GM19035 (cell line): ENCODE data around the gene HNRNPU.
"Not testable (repeated sequence)": the region's sequence is repeated elsewhere in the genome, so short reads cannot be mapped to it uniquely, and the experiment has no call there.

Source experiments
- ATAC-seq: cut with Tn5 transposase; IDR thresholded peaks from one replicate; pipeline ENCODE4 v1.9.1; 2021; ENCODE audit not compliant: unreplicated experiment

The HNRNPU gene

DNA sequence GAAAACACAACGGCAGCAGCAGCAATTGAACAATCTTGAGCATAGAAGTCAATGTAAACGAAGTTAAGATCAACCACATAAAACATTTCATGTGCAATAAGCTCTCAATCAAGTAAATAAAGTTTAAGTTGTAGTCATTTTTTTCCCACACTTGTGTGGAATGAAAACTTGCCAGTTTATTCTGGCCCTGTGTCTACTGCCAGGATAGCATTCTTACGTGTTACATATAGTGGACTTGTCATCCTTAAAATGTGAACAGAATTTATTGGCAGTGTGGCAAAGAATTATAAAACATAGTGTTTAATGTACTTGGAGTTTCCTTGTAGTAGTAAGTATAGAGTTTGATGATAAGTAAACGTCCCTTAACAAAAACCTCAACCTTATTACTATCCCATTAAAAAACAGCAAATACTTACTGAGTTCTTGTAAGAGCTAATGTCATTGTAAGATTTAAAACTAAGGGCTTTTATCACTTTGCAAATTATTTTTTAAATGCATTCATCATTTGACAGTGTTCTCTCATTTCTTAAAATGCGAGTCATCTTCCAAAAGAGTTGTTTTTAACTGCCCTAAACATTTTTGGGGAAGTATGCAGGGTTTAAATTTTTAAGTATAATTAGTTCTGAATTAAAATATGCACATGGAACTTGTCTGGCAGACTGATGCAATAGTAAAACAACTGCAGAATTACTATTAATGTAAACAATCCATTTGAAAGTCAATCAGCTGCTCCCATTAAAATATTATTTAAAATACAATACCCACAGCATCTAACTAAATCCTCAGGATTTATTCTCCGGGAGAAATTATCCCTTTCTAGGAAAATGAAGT, 21.0 kb downstream of the HNRNPU start:
- ATAC-seq, result no peak

- ATAC-seq, result no peak
Measured at GRCh38 chr1:244841273-244841927, 22.9 kb downstream of the HNRNPU start.

- no peak for ATAC-seq
Measured at GRCh38 chr1:244840219-244840794, 24.0 kb downstream of the HNRNPU start.

DNA sequence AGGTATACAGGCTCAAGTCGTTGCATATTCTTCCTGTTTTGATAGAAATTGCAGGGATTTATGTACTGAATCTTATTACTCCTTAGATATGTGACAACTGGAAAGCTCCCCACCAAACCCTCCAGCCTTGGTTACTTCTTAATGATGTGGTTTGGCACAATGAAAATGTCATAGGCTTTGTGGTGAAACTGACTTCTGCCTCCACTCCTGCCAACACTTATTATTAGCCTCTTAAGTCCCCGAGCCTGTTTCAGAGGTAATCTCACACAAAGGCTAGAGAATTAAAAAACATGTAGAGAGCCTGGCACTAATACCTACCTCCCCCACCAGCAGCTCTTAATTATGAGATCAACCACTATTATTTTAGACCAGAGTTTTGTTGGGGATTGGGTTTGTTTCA, 24.7 kb downstream of the HNRNPU start:
- no peak for ATAC-seq

DNA sequence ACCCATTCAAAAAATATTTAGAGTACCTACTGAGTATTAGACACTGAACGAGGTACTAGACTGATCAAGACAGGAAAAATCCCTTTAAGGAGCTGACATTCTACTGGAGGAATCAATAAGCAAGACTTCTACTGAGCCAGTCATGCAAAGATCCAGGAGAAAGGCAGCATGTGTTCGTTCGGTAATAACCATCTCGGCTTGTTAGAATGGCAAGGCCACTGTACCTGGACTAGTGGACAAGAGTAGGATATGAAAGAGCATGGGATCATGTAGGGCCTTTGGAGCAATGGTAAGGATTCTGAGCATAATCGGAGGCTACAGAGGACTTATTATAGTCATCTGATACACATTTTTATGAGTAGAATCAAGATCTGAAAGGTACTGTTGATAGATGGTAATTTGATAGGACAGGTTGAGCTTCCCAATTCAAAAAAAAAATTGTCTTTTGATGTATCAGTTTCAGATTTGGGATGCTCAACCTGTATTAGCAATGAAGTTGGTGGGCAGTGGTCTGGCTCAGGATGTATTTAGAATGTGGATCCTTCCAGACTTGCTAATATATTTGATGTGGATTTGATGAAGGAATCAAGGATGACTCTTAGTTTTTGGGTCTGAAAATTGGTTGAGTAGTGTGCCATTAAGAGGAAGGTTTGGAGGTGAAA, 26.6 kb downstream of the HNRNPU start:
- no peak for ATAC-seq

DNA sequence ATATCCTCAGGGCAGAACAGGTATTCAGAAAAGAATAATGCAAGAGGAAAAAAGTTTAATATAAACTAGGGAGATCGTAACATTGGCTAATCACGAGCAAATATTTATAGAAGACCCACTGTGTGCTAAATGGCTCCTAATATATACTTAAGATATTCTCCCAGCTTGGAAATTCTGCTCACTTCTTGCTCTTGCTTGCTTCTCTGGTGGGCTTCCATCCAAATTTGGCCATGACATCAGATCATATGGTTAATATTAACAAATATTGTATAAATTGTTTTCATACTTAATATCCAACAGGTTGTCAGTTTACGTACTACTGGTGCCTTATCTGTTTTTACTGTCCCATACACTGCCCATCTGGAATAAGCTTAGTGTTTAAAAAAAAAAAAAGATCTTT, 27.8 kb downstream of the HNRNPU start:
- ATAC-seq, result no peak

GRCh38 chr1:244836135-244836521, 28.2 kb downstream of the HNRNPU start:
- ATAC-seq, result no peak

DNA sequence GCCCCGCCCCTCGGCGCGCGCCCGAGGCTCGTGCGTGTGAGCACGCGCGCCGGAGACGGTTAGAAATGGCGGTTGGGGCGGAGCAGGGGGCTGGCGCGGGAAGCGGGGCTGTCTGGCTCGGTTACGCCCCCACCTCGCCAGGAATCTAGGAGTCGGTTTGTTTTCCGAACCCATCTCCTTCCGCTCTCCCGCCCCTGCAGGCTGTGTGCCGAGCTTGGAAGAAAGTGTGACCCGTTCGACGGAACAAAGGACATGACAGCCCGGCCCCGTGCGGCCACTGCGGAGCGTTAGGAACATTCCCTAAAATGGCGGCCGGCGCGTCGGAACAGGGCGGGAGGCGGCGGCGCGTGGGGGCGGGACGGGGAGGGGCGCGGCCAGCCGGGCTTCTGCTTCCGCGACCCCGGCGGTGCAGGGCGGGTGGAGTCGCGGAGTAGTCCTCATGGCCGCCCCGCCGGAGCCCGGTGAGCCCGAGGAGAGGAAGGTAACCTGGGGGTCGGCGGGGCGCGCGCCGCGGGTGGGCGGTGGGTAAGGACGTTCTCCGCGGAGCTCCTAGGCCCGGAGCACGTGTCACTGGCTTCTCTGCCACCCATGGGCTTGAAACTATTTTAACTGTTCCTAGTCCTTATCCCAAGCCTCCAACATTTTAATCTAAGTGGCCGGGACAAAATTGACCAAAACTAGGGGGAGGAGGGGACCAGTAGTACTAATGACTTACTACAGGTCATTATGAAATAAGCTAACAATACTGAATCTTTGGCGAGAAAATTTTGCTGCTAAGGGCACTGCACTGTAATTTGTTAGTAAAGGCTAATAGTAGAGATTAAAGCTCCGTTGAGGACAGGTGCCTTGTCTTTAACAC, 28.8 kb downstream of the HNRNPU start, which contains the start of gene COX20:
Gene COX20 (plus strand): TSS at position 383 of the 859 bp plus-strand sequence. CDS start 57 bp downstream, at position 440.
- peak; percentile 59 for ATAC-seq

DNA sequence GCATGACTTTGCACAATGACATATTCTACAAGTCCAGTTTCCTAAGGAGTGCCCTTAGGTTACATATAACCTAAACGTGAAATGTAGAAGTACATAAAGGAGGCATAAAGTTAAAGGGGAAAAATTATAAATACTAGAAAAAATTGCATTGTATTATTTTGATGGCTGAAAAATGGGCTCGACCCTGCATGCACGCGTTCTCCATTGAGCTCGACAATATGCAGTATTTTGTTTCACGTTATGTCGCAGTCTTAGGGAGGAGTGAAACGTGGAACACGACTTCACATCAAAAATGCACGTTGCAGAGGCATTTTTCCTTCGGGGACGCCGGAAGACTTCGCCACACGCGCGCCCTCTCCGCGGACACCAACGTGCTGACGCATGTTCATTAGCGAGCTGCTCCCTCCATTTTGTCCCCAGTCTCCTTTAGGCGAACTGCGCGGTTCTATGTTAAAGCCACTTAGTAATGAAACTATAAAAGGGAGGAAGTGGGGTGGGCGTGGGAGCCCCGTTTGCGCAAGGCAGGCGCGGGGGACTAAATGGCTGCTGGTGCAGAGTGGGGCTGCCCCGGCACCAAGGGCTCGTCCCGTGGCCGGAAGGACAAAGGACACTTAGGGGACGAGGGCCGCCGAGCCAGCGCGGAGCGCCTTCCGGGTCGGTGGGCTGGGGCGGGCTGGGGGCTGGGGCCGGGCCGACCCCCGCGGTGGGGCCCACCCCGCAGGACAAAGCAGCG, 29.6 kb downstream of the HNRNPU start:
- peak; percentile 61 for ATAC-seq

DNA sequence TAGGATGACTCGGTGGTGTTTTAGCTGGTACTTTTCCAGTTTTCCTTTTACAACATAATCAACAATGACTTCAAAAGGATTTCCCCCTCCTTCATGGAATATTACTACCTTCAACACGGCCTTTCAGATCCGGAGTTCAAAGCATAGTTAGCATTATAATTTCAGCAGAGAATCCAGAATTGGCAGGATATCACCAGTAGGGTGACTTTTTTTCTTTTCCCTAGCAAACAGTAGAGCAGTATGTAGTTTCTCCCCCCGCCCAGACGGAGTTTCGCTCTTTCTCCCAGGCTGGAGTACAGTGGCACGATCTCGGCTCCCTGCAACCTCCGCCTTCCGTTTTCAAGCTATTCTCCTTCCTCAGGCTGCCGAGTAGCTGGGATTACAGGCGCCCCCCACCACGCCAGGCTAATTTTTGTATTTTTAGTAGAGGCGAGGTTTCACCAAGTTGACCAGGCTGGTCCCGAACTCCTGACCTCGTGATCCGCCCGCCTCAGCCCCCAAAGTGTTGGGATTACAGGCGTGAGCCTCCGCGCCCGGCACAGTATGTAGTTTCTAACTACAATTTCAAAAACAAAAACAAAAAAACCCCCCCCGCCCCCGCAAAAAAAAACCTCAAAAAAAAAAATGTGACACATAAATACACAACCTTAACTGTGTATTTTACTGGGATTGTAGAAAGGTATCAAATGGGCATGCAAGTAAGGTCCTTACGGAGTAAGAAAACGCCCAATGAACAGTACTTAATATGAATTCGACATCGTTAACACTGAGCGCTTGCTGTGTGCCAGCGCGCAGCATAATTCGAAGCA, 30.4 kb downstream of the HNRNPU start:
- peak; percentile 11 for ATAC-seq

DNA sequence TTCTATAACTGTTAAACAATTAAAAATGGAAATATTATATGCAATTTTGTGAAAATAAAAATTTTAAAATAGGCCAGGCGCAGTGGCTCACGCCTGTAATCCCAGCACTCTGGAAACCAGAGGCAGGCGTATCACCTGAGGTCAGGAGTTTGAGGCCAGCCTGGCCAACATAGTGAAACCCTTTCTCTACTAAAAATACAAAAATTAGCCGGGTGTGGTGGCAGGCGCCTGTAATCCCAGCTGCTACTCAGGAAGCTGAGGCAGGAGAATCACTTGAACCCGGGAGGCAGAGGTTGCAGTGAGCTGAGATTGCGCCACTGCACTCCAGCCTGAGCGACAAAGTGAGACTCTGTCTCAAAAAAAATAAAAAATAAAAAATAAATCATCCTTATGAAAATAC, 31.1 kb downstream of the HNRNPU start:
- ATAC-seq, result not testable (repeated sequence)

DNA sequence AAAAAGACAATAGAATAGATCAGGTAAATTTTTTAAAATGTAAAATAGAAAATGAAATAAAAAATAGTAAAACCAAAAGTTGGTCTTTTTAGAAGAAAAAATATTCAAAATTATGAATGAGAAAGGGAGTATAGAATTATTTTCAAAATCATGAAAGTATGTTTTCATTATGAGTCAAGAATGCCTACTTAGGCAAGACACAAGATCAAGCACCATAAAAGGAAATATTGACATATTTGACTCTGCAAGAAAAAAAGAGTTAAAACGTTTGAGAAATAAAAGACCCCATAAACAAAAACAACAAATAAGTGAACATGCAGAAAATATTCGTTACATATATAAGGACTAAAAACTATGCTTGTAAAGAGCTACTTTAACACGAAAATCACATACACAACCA, 33.7 kb downstream of the HNRNPU start:
- no peak for ATAC-seq

DNA sequence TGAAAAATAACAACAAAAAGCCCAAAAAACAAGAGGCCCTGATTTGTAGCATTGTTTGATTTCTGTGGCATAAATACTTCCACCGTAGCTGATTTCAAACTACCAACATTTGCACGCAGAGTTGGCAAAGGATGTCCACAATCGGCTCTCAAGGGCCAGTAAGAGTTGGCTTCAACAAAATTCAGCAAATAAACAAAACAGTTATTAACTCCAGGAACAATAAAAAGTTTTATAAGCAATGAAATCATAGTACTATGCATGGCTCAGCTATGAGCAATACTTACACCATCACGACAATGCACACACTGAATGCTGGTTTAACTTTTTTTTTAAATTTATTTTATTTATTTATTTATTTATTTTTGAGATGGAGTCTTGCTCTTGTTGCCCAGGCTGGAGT, 37.6 kb downstream of the HNRNPU start:
- ATAC-seq, result no peak

GRCh38 chr1:244822878-244823277, 41.5 kb downstream of the HNRNPU start:
- ATAC-seq, result no peak

- ATAC-seq, result no peak
Measured at GRCh38 chr1:244821134-244821533, 43.2 kb downstream of the HNRNPU start.

- ATAC-seq, result no peak
Measured at GRCh38 chr1:244820131-244820530, 44.2 kb downstream of the HNRNPU start.

DNA sequence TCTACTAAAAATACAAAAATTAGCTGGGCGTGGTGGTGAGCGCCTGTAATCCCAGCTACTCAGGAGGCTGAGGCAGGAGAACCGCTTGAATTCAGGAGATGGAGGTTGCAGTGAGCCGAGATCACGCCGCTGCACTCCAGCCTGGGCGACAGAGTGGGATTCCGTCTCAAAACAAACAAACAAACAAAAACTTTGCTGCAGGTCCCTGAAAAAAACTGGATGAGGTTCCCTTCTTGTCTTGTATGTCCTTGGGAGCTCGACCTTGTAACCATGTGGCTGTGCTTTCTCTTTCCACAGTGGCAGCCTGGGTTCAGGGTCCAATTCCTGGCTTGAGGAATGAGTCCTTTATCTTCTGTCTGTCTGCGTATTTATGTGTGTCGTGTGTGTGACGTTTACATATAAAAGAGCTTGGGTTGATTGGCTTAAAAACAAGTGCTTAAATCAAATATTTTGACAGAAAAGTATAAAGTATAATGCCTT, 46.9 kb downstream of the HNRNPU start:
- ATAC-seq, result no peak

DNA sequence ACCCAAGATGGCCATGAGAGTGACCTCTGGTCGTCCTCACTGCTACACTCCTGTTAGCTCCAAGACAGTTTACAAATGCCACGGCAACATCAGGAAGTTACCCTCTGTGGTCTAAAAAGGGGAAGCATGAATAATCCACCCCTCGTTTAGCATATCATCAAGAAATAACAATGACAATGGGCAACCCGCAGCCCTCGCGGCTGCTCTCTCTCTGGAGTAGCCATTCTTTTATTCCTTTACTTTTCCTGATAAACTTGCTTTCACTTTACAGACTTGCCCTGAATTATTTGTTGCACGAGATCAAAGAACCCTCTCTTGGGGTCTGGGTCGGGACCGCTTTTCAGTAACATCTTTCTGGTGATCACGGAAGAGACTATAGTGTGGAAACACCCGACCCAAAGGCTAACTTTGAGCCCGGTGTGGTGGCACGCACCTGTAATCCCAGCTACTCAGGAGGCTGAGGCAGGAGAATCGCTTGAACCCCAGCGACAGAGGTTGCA, 48.7 kb downstream of the HNRNPU start:
- no peak for ATAC-seq

DNA sequence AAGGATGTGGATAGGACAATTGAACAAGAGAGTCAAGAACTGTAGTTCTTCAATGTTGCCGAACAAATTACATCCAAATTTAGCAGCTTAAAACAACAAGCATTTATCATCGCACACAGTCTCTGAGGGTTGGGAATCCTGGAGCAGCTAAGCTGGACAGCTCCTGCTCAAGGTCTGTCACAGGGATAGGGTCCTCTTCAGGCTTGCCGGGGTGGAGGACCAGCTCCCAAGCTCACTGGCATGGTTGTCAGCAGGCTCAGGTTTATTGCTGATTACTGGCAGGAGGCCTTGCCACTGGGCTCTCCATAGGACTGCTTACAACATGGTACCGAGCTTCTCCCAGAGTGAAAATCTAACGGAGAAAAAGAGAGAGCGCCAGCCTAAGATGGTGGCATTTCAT, 51.0 kb downstream of the HNRNPU start:
- ATAC-seq, result no peak
